Activated T-cell treated with anti-CD3 and anti-CD28 coated beads, Interleukin-2, amount 50 U/mL, for 24 hours (primary cell): ENCODE results near the gene EPN2.
"Not testable (repeated sequence)": the region's sequence is repeated elsewhere in the genome, so short reads cannot be mapped to it uniquely, and the experiment has no call there.

ENCODE experiments used
- DNase-seq: peaks from one replicate; pipeline ENCODE4 v3.0.0-alpha.2; 2020
- H3K27ac Mint-ChIP-seq: 2 replicates; pipeline ENCODE4 v1.8.0; 2020; ENCODE audit warnings: mild to moderate bottlenecking, mixed read lengths
- H3K27me3 Mint-ChIP-seq: 2 replicates; pipeline ENCODE4 v1.8.0; 2020; ENCODE audit warnings: mixed read lengths
- H3K36me3 Mint-ChIP-seq: 2 replicates; pipeline ENCODE4 v1.8.0; 2020; ENCODE audit warnings: low read depth, mixed read lengths
- H3K4me1 Mint-ChIP-seq: 2 replicates; pipeline ENCODE4 v1.8.0; 2020; ENCODE audit warnings: low read depth, mixed read lengths
- H3K4me3 Mint-ChIP-seq: 2 replicates; pipeline ENCODE4 v1.8.0; 2020; ENCODE audit warnings: mild to moderate bottlenecking, moderate library complexity, mixed read lengths
- H3K9me3 Mint-ChIP-seq: 2 replicates; pipeline ENCODE4 v1.8.0; 2020; ENCODE audit warnings: mixed read lengths

Gene EPN2

DNA sequence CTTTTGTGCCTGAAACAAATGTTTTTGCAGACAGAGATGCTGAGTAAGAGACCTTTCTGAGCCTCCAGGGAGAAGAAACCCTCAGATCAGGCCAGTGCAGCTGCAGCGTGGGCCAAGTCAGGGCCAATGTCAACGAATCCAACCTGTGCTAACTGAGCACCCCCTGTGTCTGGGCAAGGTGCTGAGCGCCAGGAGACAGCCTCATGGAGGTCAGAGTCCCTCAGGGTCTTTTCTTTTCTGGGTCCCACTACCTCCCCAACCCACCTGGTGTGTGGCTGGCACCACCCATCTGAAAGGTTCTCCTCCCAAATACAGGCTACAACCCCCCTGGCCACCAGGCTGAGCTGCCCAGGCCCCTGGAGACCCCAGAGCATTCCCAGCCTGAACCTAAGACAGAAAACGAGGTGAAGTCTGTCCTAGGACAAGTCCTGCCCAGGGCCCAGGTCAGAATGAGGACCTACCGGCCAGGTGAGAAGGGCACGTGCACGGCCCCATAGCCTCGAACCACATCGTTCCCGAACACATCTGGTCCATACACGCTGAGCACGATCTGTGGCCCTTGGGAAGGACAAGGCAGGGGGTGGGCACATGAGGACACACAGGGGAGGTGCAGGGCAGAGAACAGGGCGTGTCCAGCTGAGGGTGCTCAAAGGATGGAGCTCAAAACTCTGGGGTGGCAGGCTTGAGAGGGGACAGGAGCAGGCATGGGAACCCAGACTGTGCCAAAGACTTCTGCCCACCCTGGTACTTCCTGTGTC is 110.3 kb downstream of the EPN2 start:
- H3K27me3 Mint-ChIP-seq: peaks cover 3% of the 10 kb centered on the region

DNA sequence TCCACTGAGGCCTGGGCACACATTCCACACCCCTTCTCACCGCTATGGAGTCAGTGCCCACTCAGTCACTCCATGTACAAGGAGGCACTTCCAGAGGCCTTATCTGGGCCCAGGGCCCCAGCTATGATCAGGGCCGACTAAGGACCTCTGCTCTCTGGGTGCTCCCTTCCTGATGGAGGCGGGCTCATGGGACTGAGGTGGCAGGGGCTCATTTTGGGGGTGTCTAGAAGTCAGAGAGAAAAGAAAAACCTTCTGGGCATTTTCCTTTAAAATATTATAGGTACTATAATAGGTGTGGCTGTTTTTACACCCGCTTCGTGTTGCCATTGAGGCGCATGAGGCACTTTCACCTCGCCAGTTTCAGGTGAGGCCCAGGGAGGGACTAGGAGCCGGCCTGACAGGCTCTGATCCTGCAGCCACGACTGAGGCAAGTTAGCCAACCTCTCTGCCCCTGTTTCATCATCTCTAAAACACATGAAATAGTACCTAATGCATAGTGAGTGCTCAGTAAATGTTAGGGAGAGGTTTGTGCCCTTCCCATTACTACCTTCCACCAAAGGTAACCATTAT is 111.0 kb downstream of the EPN2 start:
- Mint-ChIP-seq H3K36me3 (no peaks in the 10 kb centered on the region), H3K27ac (no peak overlapping the region), H3K4me3 (no peak overlapping the region)

More for the DNA sequence above, 110.3 kb downstream of the EPN2 start:
- H3K4me3 Mint-ChIP-seq: no peak overlapping the region
- H3K27ac Mint-ChIP-seq: no peak overlapping the region
- no peaks in the 10 kb centered on the region for H3K36me3 Mint-ChIP-seq
- H3K9me3 Mint-ChIP-seq: no peaks in the 10 kb centered on the region
- peak; percentile 20 for DNase-seq
- H3K4me1 Mint-ChIP-seq: no peaks in the 10 kb centered on the region

DNA sequence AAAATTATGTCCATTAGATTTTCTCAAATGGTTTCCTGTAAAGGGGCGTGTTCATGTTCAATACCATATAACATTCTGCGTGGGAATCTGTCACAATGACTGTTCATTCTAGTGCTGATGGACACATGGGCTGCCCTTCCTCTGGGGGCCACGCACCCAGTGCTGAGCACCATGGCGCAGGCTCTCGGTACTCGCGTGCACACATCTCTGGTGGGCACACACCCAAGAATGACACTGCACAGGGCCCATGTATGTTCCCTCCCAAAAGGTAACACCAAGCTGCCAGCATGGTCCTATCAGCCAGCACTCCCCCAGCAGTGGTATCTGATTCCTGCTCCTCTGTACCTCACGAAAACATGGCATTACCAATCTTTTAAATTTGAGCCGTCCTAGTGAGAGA is 111.6 kb downstream of the EPN2 start:
- H3K27me3 Mint-ChIP-seq: peaks cover 3% of the 10 kb centered on the region
- H3K36me3 Mint-ChIP-seq: no peaks in the 10 kb centered on the region
- no peaks in the 10 kb centered on the region for H3K9me3 Mint-ChIP-seq
- H3K4me3 Mint-ChIP-seq: no peak overlapping the region
- H3K4me1 Mint-ChIP-seq: no peaks in the 10 kb centered on the region
- peak; percentile 14 for DNase-seq
- H3K27ac Mint-ChIP-seq: no peak overlapping the region

More for the DNA sequence above, 111.0 kb downstream of the EPN2 start:
- Mint-ChIP-seq H3K27me3 (peaks cover 3% of the 10 kb centered on the region), H3K9me3 (no peaks in the 10 kb centered on the region), H3K4me1 (no peaks in the 10 kb centered on the region)
- peak; percentile 19 for DNase-seq

DNA sequence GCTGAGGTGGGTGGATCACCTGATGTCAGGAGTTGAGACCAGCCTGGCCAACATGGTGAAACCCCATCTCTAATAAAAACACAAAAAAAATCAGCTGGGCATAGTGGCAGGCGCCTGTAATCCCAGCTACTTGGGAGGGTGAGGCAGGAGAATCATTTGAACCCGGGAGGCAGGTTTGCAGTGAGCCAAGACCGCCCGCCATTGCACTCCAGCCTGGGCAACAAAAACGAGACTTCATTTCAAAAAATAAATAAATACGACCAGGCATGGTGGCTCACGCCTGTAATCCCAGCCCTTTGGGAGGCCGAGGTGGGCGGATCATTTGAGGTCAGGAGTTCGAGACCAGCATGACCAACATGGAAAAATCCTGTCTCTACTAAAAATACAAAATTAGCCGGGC is 116.2 kb downstream of the EPN2 start:
- not testable (repeated sequence) for H3K4me1 Mint-ChIP-seq, H3K27me3 Mint-ChIP-seq, H3K4me3 Mint-ChIP-seq, H3K36me3 Mint-ChIP-seq, DNase-seq, H3K27ac Mint-ChIP-seq, H3K9me3 Mint-ChIP-seq

DNA sequence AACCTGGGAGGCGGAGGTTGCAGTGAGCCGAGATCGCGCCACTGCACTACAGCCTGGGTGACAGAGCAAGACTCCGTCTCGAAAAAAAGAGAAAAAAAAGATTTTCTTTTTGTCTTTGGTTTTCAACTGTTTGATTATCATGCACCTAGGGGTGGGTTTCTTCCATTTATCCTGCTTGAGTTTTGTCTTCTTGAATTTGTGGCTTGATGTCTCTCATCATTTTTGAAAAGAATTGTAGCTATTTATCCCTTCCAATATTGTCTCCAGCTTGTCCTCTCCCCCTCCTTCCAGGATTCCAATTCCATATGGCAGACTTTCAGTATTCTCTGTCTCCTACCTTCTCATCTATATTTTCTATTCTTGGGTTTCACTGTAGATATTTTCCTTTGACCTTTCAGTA is 117.6 kb downstream of the EPN2 start:
- Mint-ChIP-seq H3K4me1 (no peaks in the 10 kb centered on the region), H3K9me3 (no peaks in the 10 kb centered on the region), H3K4me3 (no peak overlapping the region), H3K27ac (no peak overlapping the region), H3K36me3 (no peaks in the 10 kb centered on the region), H3K27me3 (peaks cover 15% of the 10 kb centered on the region)
- no peak for DNase-seq

DNA sequence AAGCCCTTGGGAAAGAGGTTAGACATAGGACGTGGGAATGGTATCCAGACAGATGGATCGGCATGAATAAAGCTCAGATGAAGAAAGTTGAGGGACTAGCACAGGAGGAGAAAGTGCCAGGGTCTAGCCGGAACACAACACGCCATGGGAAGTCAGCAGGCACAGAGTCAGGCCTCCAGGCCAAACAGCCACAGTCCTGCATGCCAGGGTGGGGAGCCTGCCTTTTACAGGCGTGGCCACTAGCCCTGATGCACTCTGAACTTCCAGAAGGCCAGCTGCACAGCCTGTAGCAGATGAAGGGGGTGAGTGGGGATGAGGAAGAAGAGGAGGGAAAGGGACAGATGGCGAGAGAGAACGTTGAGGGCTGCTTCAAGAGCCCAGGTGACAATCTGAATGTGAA is 120.2 kb downstream of the EPN2 start:
- H3K27ac Mint-ChIP-seq: no peak overlapping the region
- peaks cover 17% of the 10 kb centered on the region for H3K27me3 Mint-ChIP-seq
- H3K4me1 Mint-ChIP-seq: peaks cover 7% of the 10 kb centered on the region
- no peaks in the 10 kb centered on the region for H3K36me3 Mint-ChIP-seq
- H3K4me3 Mint-ChIP-seq: no peak overlapping the region
- no peaks in the 10 kb centered on the region for H3K9me3 Mint-ChIP-seq
- peak; percentile 7 for DNase-seq

DNA sequence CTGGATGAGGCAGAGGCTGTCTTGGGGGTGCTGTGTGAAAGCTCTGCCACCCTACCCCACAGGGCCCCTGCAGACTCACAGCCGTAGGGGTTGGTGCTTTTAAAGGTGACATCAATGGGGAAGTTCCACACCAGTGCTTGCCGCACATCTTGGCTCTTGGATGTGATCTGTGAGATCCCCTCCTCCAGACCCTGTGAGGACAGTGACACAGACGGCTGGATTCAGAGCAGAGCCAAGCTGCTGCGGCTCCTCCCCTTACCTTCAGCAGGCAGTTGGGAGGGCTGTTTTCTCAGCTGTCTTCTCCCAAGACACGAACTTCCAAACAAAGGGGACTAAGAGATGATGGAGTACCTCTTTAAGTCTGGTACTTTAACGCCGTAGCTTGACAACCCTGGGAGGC is 120.6 kb downstream of the EPN2 start:
- H3K36me3 Mint-ChIP-seq: no peaks in the 10 kb centered on the region
- peaks cover 8% of the 10 kb centered on the region for H3K4me1 Mint-ChIP-seq
- peak; percentile 7 for DNase-seq
- no peak overlapping the region for H3K4me3 Mint-ChIP-seq
- no peak overlapping the region for H3K27ac Mint-ChIP-seq
- H3K27me3 Mint-ChIP-seq: peaks cover 17% of the 10 kb centered on the region
- no peaks in the 10 kb centered on the region for H3K9me3 Mint-ChIP-seq

DNA sequence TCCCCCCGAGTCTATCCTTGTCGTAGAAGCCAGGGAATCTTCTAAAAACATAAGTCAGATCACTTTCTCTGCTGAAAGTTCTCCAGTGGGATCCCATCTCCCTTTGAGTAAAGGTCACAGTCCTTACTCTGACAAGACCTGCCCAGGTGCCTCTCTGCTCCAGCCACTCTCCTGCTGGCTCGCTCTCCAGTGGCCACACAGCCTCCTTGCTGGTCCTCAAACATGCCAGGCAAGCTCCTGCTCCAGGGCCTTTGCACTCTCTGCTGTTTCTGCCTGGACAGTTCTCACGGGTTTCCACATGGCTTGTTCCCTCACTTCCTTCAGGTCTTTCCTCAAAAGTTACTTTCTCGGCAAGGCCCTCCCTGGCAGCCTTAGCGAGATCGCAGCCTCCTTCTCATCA is 122.0 kb downstream of the EPN2 start:
- no peak for DNase-seq
- no peaks in the 10 kb centered on the region for H3K36me3 Mint-ChIP-seq
- no peaks in the 10 kb centered on the region for H3K9me3 Mint-ChIP-seq
- H3K4me1 Mint-ChIP-seq: peaks cover 10% of the 10 kb centered on the region
- H3K27me3 Mint-ChIP-seq: peaks cover 17% of the 10 kb centered on the region
- H3K27ac Mint-ChIP-seq: no peak overlapping the region
- no peak overlapping the region for H3K4me3 Mint-ChIP-seq

DNA sequence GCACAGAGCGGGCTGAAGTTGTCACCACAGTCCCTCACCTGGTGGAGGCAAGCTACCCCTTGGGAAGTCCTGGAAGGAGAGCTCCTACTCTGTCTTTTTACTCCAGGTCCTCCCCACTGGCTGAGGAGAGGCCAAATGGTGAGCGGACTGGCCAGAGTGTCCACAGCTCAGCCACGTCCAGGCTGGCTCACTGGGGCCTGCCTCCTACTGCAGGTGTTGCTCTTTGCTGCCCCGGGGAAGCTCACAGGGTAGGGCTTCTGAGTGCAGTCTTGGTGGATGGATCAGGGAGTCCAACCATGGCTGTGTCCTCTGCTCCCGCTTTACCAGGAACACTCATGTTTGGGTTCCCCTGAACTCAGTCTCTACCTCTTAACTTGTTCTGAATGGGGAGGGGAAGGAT is 122.7 kb downstream of the EPN2 start:
- DNase-seq: no peak
- Mint-ChIP-seq H3K4me3 (no peak overlapping the region), H3K27ac (no peak overlapping the region), H3K27me3 (peaks cover 15% of the 10 kb centered on the region), H3K9me3 (no peaks in the 10 kb centered on the region), H3K4me1 (peaks cover 10% of the 10 kb centered on the region), H3K36me3 (no peaks in the 10 kb centered on the region)

DNA sequence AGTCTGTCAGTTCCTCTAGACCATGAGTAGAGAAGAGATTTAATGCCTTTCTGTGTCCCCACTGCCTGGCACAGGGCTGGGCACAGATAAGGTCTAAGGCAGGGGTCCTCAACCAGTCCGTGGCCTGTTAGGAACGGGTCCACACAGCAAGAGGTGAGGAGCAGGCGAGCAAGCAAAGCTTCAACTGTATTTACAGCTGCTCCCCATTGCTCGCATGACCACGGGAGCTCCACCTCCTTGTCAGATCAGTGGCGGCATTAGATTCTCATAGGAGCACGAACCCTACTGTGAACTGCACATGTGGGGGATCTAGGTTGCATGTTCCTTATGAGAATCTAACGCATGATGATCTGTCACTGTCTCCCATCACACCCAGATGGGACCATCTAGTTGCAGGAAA is 123.6 kb downstream of the EPN2 start:
- Mint-ChIP-seq H3K4me1 (peaks cover 10% of the 10 kb centered on the region), H3K36me3 (no peaks in the 10 kb centered on the region), H3K4me3 (no peak overlapping the region), H3K9me3 (no peaks in the 10 kb centered on the region), H3K27ac (no peak overlapping the region), H3K27me3 (peaks cover 15% of the 10 kb centered on the region)
- no peak for DNase-seq

DNA sequence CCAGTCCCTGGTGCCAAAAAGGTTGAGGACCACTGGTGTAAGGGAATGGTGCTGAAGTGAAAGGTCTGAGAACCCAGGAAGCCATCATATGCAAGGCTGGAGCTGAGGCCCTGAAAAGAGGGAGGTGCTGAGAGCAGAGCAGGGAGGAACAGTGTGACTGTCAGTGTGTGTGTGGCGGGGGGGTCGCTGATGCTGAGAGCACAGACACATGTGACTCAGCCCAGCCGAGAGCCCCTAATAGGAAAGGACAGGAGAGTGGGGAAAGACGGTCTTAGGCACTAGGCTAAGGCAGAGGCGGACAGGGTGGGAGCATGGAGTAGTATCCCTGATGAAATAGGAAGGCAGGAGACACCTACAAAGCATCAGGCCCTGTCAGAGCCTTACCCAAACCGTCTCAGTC is 124.2 kb downstream of the EPN2 start:
- no peak overlapping the region for H3K27ac Mint-ChIP-seq
- H3K27me3 Mint-ChIP-seq: peaks cover 15% of the 10 kb centered on the region
- H3K9me3 Mint-ChIP-seq: no peaks in the 10 kb centered on the region
- no peak for DNase-seq
- peaks cover 10% of the 10 kb centered on the region for H3K4me1 Mint-ChIP-seq
- H3K4me3 Mint-ChIP-seq: peak overlapping the region; percentile 84
- H3K36me3 Mint-ChIP-seq: no peaks in the 10 kb centered on the region

DNA sequence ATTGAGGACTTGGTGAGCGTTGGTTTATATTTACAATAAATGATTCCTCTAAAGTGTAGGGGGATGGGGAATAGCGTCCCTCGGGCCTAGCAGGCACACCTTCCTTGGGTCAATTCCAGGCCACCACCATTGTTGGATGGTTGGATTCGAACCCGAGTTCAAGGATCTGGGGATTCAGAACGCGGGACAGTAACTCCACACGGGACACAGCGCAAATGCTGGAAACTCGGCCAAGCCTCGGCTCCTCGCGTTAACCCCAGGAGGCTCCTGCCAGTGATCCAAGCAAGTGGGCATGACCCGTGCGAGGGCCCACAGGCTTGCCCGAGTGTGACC is 124.7 kb downstream of the EPN2 start:
- Mint-ChIP-seq H3K27me3 (peaks cover 15% of the 10 kb centered on the region), H3K36me3 (no peaks in the 10 kb centered on the region), H3K9me3 (no peaks in the 10 kb centered on the region), H3K4me1 (peaks cover 10% of the 10 kb centered on the region), H3K27ac (peak overlapping the region; percentile 35), H3K4me3 (peak overlapping the region; percentile 84)
- DNase-seq: no peak

DNA sequence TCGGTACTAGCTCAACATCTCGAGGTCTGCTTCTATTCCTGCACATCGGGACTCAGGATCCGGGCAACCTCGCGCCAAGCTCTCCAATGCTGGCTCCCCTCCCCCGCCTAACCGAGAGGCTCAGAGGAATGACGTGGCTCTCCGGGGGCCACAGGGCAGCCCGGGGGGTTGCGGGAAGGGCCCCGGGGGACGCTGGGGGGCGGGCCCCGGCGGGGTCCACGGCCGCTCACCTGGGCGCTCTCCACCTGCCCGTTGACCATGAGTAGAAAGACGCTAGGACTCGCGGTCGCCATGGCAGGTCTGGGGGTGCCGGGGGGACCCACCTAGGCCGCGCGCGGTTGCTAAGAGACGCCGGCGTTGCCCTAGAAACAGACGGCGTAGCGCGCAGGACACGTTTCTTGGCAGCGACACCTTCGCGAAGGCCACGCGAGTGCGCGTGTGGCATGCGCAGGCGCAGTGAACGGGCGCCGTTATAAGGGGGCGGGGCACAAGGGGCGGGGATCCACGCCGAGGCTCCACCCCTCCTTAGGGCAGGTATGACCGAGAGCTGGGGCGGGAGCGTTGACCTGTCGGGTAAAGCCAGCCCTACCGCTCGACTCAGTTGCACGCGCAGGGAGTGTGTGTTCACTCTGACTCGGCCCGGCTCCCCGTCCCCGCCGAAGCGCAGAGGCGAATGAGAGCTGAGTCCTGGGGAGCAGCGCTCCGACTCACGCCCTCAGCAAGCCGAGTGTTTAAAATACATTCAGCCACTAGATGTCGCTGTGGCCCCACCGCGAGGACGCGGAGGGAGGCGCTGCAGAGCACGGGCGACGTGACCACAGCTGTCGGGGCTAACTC is 125.3 kb downstream of the EPN2 start, which contains the start of gene B9D1:
B9D1 (minus strand) TSS at position 447 of the 837 bp plus-strand sequence; CDS start at position 293, 154 bp downstream.
- H3K4me3 Mint-ChIP-seq: peak within 1 kb of the TSS; percentile 84
- no peaks in the 10 kb centered on the region for H3K9me3 Mint-ChIP-seq
- peak; percentile 98 for DNase-seq
- H3K36me3 Mint-ChIP-seq: no peaks in the 10 kb centered on the region
- peaks cover 10% of the 10 kb centered on the region for H3K4me1 Mint-ChIP-seq
- peaks cover 15% of the 10 kb centered on the region for H3K27me3 Mint-ChIP-seq
- peak within 1 kb of the TSS; percentile 93 for H3K27ac Mint-ChIP-seq

DNA sequence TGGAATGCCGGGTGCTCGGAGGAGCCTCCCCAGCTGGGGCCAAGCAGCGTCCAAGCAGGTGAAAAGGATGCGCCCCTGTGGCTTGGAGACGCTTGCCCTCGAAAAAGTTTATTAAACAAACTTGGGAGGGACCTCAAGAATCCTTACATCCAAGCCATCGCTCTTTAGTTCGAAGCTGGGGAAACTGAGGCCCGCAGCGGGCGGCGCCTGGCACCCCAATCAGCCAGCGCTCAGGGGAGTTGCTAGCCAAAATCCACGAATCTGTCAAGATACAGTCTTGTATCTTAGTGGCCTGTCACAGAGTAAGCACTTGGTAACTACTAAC is 125.9 kb downstream of the EPN2 start:
- no peaks in the 10 kb centered on the region for H3K9me3 Mint-ChIP-seq
- DNase-seq: no peak
- H3K4me3 Mint-ChIP-seq: peak overlapping the region; percentile 84
- H3K27me3 Mint-ChIP-seq: peaks cover 15% of the 10 kb centered on the region
- H3K4me1 Mint-ChIP-seq: peaks cover 10% of the 10 kb centered on the region
- H3K36me3 Mint-ChIP-seq: no peaks in the 10 kb centered on the region
- no peak overlapping the region for H3K27ac Mint-ChIP-seq

DNA sequence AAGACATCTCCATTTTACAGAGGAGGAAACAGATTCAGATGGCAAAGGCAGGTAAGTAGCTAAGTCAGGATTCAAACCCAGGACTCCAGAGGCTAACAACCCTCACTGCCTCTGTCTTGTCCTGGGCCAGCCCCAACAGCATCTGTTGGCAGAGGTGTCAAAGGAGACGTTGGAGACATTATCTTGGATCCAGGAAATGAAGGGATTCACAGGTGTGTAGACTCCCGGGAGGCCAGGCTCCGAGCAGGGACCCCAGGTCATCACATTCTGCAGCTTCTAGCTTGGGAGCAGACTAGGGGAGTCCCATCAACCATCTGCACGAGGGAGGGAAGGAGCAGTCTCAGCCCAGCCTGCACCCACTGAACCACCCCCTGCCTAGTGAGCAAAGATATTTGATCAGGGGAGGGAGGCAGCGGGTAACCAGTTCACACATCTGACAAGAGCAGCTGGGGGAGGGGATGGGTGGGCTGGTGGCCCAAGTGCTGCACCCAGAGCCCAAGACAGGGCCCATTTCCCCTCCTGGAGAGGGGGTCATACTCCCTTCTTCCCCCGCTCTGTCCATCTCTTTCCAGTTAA is 126.4 kb downstream of the EPN2 start:
- H3K9me3 Mint-ChIP-seq: no peaks in the 10 kb centered on the region
- H3K4me1 Mint-ChIP-seq: peaks cover 10% of the 10 kb centered on the region
- no peak for DNase-seq
- no peak overlapping the region for H3K27ac Mint-ChIP-seq
- no peaks in the 10 kb centered on the region for H3K36me3 Mint-ChIP-seq
- H3K27me3 Mint-ChIP-seq: peaks cover 15% of the 10 kb centered on the region
- no peak overlapping the region for H3K4me3 Mint-ChIP-seq
